Common myeloid progenitor, CD34-positive (primary cell): ENCODE measurements around the gene VTI1A.

ENCODE experiments used
- CTCF ChIA-PET: fragments of 350-600 bp; sonication (Branson Sonifier 250); formaldehyde crosslinking; loops from one replicate; lab custom pipeline; 2021; ENCODE audit warnings: antibody characterized with exemption; lab: Charles Lee
- POLR2A ChIA-PET: fragments of 350-600 bp; sonication (Branson Sonifier 250); formaldehyde crosslinking; loops from one replicate; lab custom pipeline; 2021; ENCODE audit warnings: antibody characterized with exemption; lab: Charles Lee
- DNase-seq, 3 donors: peaks; one replicate each; pipeline versions ENCODE4 v3.0.0 to v3.0.0-alpha.2; 2013
- H3K27ac ChIP-seq, 2 experiments: 1 replicate in 1 of 2; 2 replicates in 1 of 2; pipeline ENCODE4 v1.7.0; 2013; ENCODE audit warnings: inconsistent platforms in 2 of 2, low read length in 2 of 2, mild to moderate bottlenecking in 2 of 2, low read depth in 1 of 2, moderate library complexity in 1 of 2; ENCODE audit not compliant: severe bottlenecking in 2 of 2, insufficient read depth in 1 of 2, poor library complexity in 1 of 2
- H3K27me3 ChIP-seq, 5 experiments: replicated peaks in 2 of 5; 1 replicate in 3 of 5; 2 replicates in 2 of 5; pipeline versions ENCODE4 v1.6.1 to v1.7.0; 2013; ENCODE audit warnings: low read length in 4 of 5, mild to moderate bottlenecking in 2 of 5, moderate library complexity in 2 of 5, inconsistent platforms in 1 of 5; ENCODE audit not compliant: insufficient read depth in 5 of 5, control insufficient read depth in 4 of 5
- H3K36me3 ChIP-seq, 4 experiments: 1 replicate in 2 of 4; 2 replicates in 2 of 4; pipeline versions ENCODE4 v1.6.1 to v1.7.0; 2013; ENCODE audit warnings: low read length in 3 of 4, control low read depth in 1 of 4, mild to moderate bottlenecking in 1 of 4; ENCODE audit not compliant: control insufficient read depth in 4 of 4, insufficient read depth in 4 of 4
- H3K4me1 ChIP-seq, 4 experiments: 1 replicate in 3 of 4; 2 replicates in 1 of 4; pipeline versions ENCODE4 v1.6.1 to v1.7.1; 2013; ENCODE audit warnings: low read length in 3 of 4, mild to moderate bottlenecking in 3 of 4, control low read depth in 1 of 4, inconsistent platforms in 1 of 4, moderate library complexity in 1 of 4; ENCODE audit not compliant: control insufficient read depth in 4 of 4, insufficient read depth in 4 of 4; ENCODE audit errors: control extremely low read depth in 1 of 4
- H3K4me3 ChIP-seq, 7 experiments: 1 replicate in 4 of 7; 2 replicates in 3 of 7; pipeline versions ENCODE4 v1.5.1 to v1.7.0; 2013; ENCODE audit warnings: mild to moderate bottlenecking in 7 of 7, low read length in 6 of 7, moderate library complexity in 6 of 7, inconsistent platforms in 2 of 7, low read depth in 2 of 7, control low read depth in 1 of 7; ENCODE audit not compliant: insufficient read depth in 4 of 7, control insufficient read depth in 1 of 7; ENCODE audit errors: extremely low read depth in 1 of 7
- H3K9me3 ChIP-seq, 5 experiments: 1 replicate in 4 of 5; 2 replicates in 1 of 5; pipeline versions ENCODE4 v1.6.1 to v1.7.1; 2013; ENCODE audit warnings: low read length in 4 of 5, mild to moderate bottlenecking in 2 of 5, inconsistent platforms in 1 of 5, low read depth in 1 of 5, moderate library complexity in 1 of 5; ENCODE audit not compliant: control insufficient read depth in 4 of 5, insufficient read depth in 2 of 5; ENCODE audit errors: control extremely low read depth in 1 of 5
- WGBS: methylation state at CpG from one replicate; pipeline ENCODE4 v1.1.5; 2013; ENCODE audit not compliant: insufficient coverage; 5-methylcytosine and 5-hydroxymethylcytosine counted together

Gene VTI1A

DNA sequence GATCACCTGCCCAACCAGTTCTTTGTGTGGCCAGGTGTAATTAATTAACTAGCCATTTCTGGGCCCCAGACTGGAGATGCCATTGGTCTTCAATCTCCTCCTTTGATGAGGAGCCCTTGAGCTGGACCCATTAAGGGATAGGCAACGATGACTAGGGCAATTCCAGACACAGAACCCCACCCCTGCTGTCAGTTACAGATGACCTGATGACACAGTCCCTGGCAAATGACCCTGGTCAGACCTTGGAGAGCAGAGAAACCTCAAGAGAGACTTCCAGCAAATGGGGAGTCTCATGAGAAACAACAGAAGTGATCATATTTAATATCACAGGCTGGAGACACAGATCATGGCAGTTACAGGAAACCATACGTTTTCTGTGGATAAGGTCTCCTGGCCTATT is 401.2 kb downstream of the VTI1A start:
- no peak for DNase-seq
- H3K4me1 ChIP-seq, result peaks cover 0 to 21% (median 11%) of the 10 kb centered on the region in 4 experiments
- no peak overlapping the region for H3K4me3 ChIP-seq
- ChIA-PET POLR2A (no interaction called here), CTCF (no interaction called here)
- H3K27ac ChIP-seq, result no peak overlapping the region
- H3K27me3 ChIP-seq, result no peaks in the 10 kb centered on the region
- WGBS, result 100% methylated on average over 1 of the region's 2 CpGs
- H3K9me3 ChIP-seq, result peaks cover 0 to 17% (median 10%) of the 10 kb centered on the region in 5 experiments
- H3K36me3 ChIP-seq, result no peaks in the 10 kb centered on the region

DNA sequence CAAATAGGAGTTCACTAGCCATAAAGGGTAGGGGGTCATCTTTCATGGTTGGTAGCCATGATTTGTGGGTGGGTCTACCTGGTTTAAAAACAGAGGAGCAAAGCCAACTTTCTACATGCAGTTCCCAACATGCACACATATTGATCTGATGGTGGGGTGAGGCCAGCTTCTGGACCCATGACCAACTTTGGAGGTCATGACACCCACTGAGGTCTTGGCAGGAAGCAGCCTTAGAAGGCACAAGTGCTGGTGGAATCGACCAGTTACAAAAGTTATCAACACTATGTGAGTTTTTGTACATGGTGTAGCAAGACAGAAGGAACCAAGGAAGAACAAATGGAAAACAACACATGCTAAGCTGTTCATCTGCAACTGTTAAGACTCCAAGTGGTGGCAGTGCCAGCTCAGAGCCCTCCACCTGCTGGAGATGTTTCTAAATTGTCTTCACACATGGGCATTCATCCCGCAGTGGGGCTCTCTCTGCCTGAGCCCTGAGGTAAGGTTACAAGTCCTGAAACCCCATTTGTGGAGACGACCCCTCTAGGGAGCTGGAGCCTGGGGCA is 401.9 kb downstream of the VTI1A start:
- Histone ChIP-seq H3K36me3 (no peaks in the 10 kb centered on the region), H3K4me1 (peaks cover 0 to 14% (median 5%) of the 10 kb centered on the region in 4 experiments), H3K27me3 (no peaks in the 10 kb centered on the region), H3K9me3 (peaks cover 0 to 17% (median 10%) of the 10 kb centered on the region in 5 experiments), H3K4me3 (no peak overlapping the region), H3K27ac (no peak overlapping the region)
- CTCF ChIA-PET, result no interaction called here
- no peak for DNase-seq
- 96% methylated on average over 3 of the region's 3 CpGs for WGBS
- POLR2A ChIA-PET, result no interaction called here

DNA sequence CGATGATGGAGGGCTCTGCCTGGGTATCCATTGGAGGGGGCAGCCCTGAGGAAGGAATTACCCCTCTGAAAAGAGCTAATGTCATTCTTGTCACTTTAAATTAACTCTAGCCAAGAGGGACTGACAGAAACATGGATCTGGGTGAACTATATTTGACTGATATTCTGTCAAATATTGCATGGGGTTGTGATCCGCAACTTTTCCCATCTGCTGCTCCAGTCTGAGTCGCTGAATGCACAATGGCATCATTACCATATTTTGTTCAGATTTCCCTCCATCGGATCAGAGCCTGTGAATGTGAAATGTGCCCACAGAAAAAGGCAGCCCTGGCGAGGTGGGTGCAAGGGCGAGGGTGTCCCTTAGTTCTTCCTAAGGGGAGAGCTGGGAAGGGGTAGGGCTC is 402.5 kb downstream of the VTI1A start:
- 100% methylated on average over 3 of the region's 6 CpGs for WGBS
- POLR2A ChIA-PET, result no interaction called here
- DNase-seq, result no peak

DNA sequence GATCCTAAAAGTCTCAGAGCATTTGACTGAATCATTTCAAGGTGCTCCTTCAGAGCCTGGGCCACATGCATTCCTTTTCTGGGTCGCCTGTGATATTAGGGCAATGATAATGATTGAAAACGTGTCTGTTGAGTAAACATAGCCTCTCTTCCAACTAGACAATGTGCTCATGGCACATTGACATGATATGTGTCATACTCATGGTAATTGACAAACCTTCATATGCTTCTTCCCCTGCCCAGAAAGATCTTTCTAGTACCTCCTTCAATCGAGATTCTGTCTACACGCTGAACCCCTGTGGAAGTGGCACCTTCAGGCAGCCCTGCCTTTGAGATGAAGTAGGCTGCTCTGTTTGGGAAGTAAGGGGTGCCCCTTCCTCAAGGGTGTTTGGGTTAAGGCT is 404.2 kb downstream of the VTI1A start:
- no peaks in the 10 kb centered on the region for H3K36me3 ChIP-seq
- H3K4me1 ChIP-seq, result peaks cover 0 to 13% (median 4%) of the 10 kb centered on the region in 4 experiments
- H3K27ac ChIP-seq, result no peak overlapping the region
- no CpG with 5 or more reads among the region's 4 CpGs for WGBS
- no peaks in the 10 kb centered on the region for H3K27me3 ChIP-seq
- no peak overlapping the region for H3K4me3 ChIP-seq
- CTCF ChIA-PET, result interaction anchor here (0.6 kb wide), 1 partner anchor 31 kb away, joined by 3 read pairs; no protein-coding TSS in a partner anchor
- POLR2A ChIA-PET, result no interaction called here
- H3K9me3 ChIP-seq, result peaks cover 0 to 17% (median 10%) of the 10 kb centered on the region in 5 experiments
- DNase-seq, result no peak

More for the DNA sequence above, 402.5 kb downstream of the VTI1A start:
- Histone ChIP-seq H3K4me1 (peaks cover 0 to 13% (median 4%) of the 10 kb centered on the region in 4 experiments), H3K9me3 (peaks cover 0 to 17% (median 10%) of the 10 kb centered on the region in 5 experiments), H3K4me3 (no peak overlapping the region), H3K36me3 (no peaks in the 10 kb centered on the region), H3K27ac (no peak overlapping the region), H3K27me3 (no peaks in the 10 kb centered on the region)
- CTCF ChIA-PET, result no interaction called here

DNA sequence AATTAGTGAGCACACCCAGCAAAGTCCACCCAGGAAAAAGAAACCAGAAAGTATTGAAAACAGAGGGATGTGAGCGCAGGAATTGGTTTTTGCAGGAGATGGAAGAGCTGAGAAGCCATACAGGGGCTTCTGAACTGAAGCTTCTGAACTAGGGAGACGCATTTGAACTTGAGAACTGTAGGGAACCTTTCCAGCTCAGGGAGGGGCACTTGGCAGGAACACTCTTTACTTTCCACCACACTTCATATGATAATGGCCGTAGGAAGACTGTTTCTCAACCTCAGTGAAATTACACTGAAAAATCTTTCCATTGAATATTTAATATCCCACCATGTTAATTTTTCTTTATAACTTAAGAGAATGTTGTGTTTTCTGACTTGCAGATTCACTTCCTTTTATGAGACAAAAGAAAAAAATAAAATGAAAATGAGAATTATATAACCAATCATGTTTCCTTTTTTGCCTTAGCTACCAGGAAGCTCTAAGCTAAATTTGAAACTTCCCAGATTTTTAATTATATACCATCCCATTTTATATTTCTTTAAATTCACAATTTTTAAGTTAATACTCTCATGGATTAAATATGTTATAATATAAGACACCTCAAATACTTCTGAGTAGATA is 404.7 kb downstream of the VTI1A start:
- ChIA-PET POLR2A (no interaction called here), CTCF (interaction anchor here (0.6 kb wide), 1 partner anchor 31 kb away, joined by 3 read pairs; no protein-coding TSS in a partner anchor)
- Histone ChIP-seq H3K9me3 (peaks cover 0 to 16% (median 10%) of the 10 kb centered on the region in 5 experiments), H3K27ac (no peak overlapping the region), H3K36me3 (no peaks in the 10 kb centered on the region), H3K4me1 (peaks cover 0 to 13% (median 4%) of the 10 kb centered on the region in 4 experiments), H3K4me3 (no peak overlapping the region), H3K27me3 (no peaks in the 10 kb centered on the region)
- no CpG with 5 or more reads among the region's 3 CpGs for WGBS
- DNase-seq, result no peak

DNA sequence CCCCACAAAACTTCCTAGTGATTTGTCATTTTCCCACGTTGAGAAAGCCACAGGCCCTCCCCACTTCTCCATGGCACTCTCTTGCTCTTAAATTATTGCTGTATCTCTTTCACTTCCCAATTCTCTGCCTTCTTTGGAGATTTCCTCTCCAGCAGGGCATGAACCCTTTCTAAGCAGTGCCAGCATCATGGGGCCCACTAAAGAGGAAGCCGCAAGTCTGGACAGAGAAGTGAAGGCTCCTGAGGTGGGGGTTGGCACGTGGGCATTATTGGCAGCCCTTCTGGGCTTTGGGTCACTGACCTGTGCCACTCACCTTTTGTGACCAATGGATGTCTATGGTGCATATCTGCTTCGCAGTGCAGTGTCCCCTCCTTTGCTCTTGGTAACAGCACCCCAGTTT is 405.3 kb downstream of the VTI1A start:
- CTCF ChIA-PET, result no interaction called here
- DNase-seq, result peak in 2 of 3 donors; percentile 44 to 52
- 6% methylated on average over 3 of the region's 4 CpGs for WGBS
- H3K27me3 ChIP-seq, result no peaks in the 10 kb centered on the region
- peaks cover 0 to 13% (median 4%) of the 10 kb centered on the region in 4 experiments for H3K4me1 ChIP-seq
- H3K27ac ChIP-seq, result no peak overlapping the region
- H3K4me3 ChIP-seq, result no peak overlapping the region
- H3K36me3 ChIP-seq, result no peaks in the 10 kb centered on the region
- POLR2A ChIA-PET, result no interaction called here
- peaks cover 0 to 13% (median 8%) of the 10 kb centered on the region in 5 experiments for H3K9me3 ChIP-seq

DNA sequence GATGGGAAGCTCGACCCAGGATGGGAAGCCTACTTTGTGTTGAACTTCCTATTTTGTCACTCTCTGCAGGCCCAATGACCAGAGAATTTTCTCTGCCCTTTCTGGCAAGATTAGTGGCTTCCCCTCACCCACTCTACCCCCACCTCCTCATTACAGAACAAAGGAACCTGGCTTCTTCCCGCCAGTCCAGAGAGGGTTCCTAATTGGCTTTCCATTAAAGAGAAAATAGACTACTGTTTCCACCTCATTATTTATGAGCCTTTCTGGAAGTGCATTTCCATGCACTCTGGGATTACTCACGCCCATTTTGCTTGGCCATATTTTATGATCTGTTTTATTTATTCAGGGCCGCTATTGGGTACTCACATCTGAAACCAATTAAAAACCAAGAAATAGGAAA is 408.1 kb downstream of the VTI1A start:
- CTCF ChIA-PET, result no interaction called here
- no peak for DNase-seq
- H3K4me3 ChIP-seq, result no peak overlapping the region
- H3K4me1 ChIP-seq, result peaks cover 0 to 13% (median 4%) of the 10 kb centered on the region in 4 experiments
- POLR2A ChIA-PET, result no interaction called here
- H3K27me3 ChIP-seq, result no peaks in the 10 kb centered on the region
- H3K9me3 ChIP-seq, result peaks cover 0 to 7% (median 0%) of the 10 kb centered on the region in 5 experiments
- H3K27ac ChIP-seq, result no peak overlapping the region
- H3K36me3 ChIP-seq, result peaks cover 0 to 3% (median 0%) of the 10 kb centered on the region in 4 experiments
- WGBS, result 90% methylated on average over 3 of the region's 4 CpGs
